Kidney (tissue), 14 donors: ENCODE data around the gene A4GNT. TPM values are rescaled to one million over a fixed set of nuclear protein-coding genes. Genes with fewer than 3 reads are reported as not detected.
"Not testable (repeated sequence)": the region's sequence is repeated elsewhere in the genome, so short reads cannot be mapped to it uniquely, and the experiment has no call there.

Source experiments
- DNase-seq, 5 donors: peaks; one replicate each; pipeline ENCODE4 v3.0.0-alpha.2; 2013 to 2020
- FAIRE-seq: peaks from 2 replicates; lab custom pipeline; 2012; peaks lifted over from hg19 to GRCh38; lab: Jason Lieb, UNC
- H3K27ac ChIP-seq, 2 donors: one replicate each; pipeline ENCODE4 v1.7.0; 2013; ENCODE audit warnings: low read depth in 2 of 2, low read length in 2 of 2, inconsistent platforms in 1 of 2
- H3K27me3 ChIP-seq: one replicate; pipeline ENCODE4 v1.7.1; 2013; ENCODE audit warnings: low read length, inconsistent platforms; ENCODE audit not compliant: control insufficient read depth, insufficient read depth
- H3K36me3 ChIP-seq, 3 donors: one replicate each; pipeline versions ENCODE4 v1.7.0 to v1.7.1; 2013; ENCODE audit warnings: low read length in 3 of 3, control low read depth in 1 of 3, inconsistent platforms in 1 of 3; ENCODE audit not compliant: insufficient read depth in 3 of 3, control insufficient read depth in 2 of 3
- H3K4me1 ChIP-seq, 3 donors: one replicate each; pipeline versions ENCODE4 v1.7.0 to v1.7.1; 2013; ENCODE audit warnings: low read length in 3 of 3, inconsistent platforms in 1 of 3, low read depth in 1 of 3; ENCODE audit not compliant: control insufficient read depth in 2 of 3, insufficient read depth in 2 of 3
- H3K4me3 ChIP-seq, 3 donors: one replicate each; pipeline versions ENCODE4 v1.7.0 to v1.8.1; 2013; ENCODE audit warnings: low read length in 3 of 3, control low read depth in 1 of 3, inconsistent platforms in 1 of 3
- H3K9ac ChIP-seq, 3 donors: one replicate each; pipeline versions ENCODE4 v1.7.0 to v1.7.1; 2013; ENCODE audit warnings: low read length in 3 of 3, control low read depth in 1 of 3, inconsistent platforms in 1 of 3
- H3K9me3 ChIP-seq, 3 donors: one replicate each; pipeline versions ENCODE4 v1.7.0 to v1.7.1; 2013; ENCODE audit warnings: low read length in 3 of 3, control low read depth in 1 of 3, inconsistent platforms in 1 of 3; ENCODE audit not compliant: control insufficient read depth in 2 of 3, insufficient read depth in 1 of 3
- CTCF ChIP-seq: IDR thresholded peaks from 3 replicates; pipeline ENCODE4 v1.5.1; 2012; ENCODE audit warnings: mild to moderate bottlenecking, moderate library complexity, borderline replicate concordance; ENCODE audit not compliant: insufficient read depth; ENCODE audit errors: extremely low read depth
- intact Hi-C: fragments of 100-400 bp; cut with DNase I; formaldehyde crosslinking; loops from one replicate; pipeline ENCODE4 v1.11.1; 2022
- polyA plus RNA-seq: library from polyadenylated mRNA; stranded (reverse); fragments of 350-450 nt; fragmentation: Illumina TruSeq; extraction: RNeasy Lipid Tissue Mini Kit (QIAGEN cat#74804); gene quantifications from one replicate; pipeline ENCODE4 v1.2.3, GENCODE V29; 2014; ENCODE audit warnings: low read depth, low replicate concordance; ENCODE audit not compliant: insufficient read depth
- total RNA-seq: library from RNA; stranded (reverse); fragmentation: NEBNext Ultra II Directional; extraction: Animal tissue kit (Norgen Biotek cat#: 25700); gene quantifications from one replicate; pipeline ENCODE4 v1.2.1, GENCODE V29; 2021
- donor health status: control.
- donor health status: control.
- donor health status: control.
- donor health status: control.
- donor health status: control.
- donor health status: DM: yes; HTN: yes; CAD: no.
- donor health status: Normal renal cell carcinoma (clear cell type).

The A4GNT gene
- total and polyA plus RNA-seq, 2 donors from 2014 or later, result not detected

- no peak for DNase-seq
- no peak for TF ChIP-seq CTCF
- Histone ChIP-seq H3K27me3 (no peaks in the 10 kb centered on the region), H3K4me1 (no peaks in the 10 kb centered on the region), H3K36me3 (peaks cover 2 to 16% (median 15%) of the 10 kb centered on the region in 3 donors), H3K9ac (no peak overlapping the region), H3K9me3 (no peaks in the 10 kb centered on the region), H3K4me3 (no peak overlapping the region), H3K27ac (no peak overlapping the region)
- intact Hi-C loops, result no loop called here
- no peak for FAIRE-seq
These were observed 43.1 kb downstream of the A4GNT start for GRCh38 chr3:138089091-138089490.

GRCh38 chr3:138085745-138086144, 46.4 kb downstream of the A4GNT start:
- FAIRE-seq, H3K4me1 ChIP-seq, H3K4me3 ChIP-seq, H3K27ac ChIP-seq, H3K9me3 ChIP-seq, intact Hi-C loops, DNase-seq, H3K9ac ChIP-seq, H3K27me3 ChIP-seq: not testable (repeated sequence)
- peaks cover 2 to 43% (median 18%) of the 10 kb centered on the region in 3 donors for H3K36me3 ChIP-seq

GRCh38 chr3:138084196-138084595, 48.0 kb downstream of the A4GNT start:
- Histone ChIP-seq H3K27ac (no peak overlapping the region), H3K9ac (no peak overlapping the region), H3K4me3 (no peak overlapping the region), H3K9me3 (no peaks in the 10 kb centered on the region), H3K27me3 (no peaks in the 10 kb centered on the region), H3K4me1 (no peaks in the 10 kb centered on the region), H3K36me3 (peaks cover 2 to 45% (median 20%) of the 10 kb centered on the region in 3 donors)
- no peak for DNase-seq
- intact Hi-C loops, result no loop called here
- no peak for FAIRE-seq
- TF ChIP-seq CTCF, result no peak

GRCh38 chr3:138082992-138083386, 49.2 kb downstream of the A4GNT start:
- peaks cover 2 to 46% (median 17%) of the 10 kb centered on the region in 3 donors for H3K36me3 ChIP-seq
- FAIRE-seq, result no peak
- no peak overlapping the region for H3K4me3 ChIP-seq
- no peaks in the 10 kb centered on the region for H3K27me3 ChIP-seq
- H3K27ac ChIP-seq, result no peak overlapping the region
- TF ChIP-seq CTCF, result no peak
- intact Hi-C loops, result no loop called here
- no peak for DNase-seq
- no peak overlapping the region for H3K9ac ChIP-seq
- H3K9me3 ChIP-seq, result no peaks in the 10 kb centered on the region
- H3K4me1 ChIP-seq, result no peaks in the 10 kb centered on the region
